GM12873 (cell line): Measurements from ENCODE around the gene CXorf66.

Experiments used
- TF ChIP-seq, protein P1 (sequence below): IDR thresholded peaks from 2 replicates; pipeline ENCODE4 v1.5.1; 2012; ENCODE audit warnings: low read depth, mild to moderate bottlenecking, moderate library complexity, low read length, control low read depth; ENCODE audit not compliant: insufficient read depth; ENCODE audit errors: missing control alignments

The CXorf66 gene

DNA sequence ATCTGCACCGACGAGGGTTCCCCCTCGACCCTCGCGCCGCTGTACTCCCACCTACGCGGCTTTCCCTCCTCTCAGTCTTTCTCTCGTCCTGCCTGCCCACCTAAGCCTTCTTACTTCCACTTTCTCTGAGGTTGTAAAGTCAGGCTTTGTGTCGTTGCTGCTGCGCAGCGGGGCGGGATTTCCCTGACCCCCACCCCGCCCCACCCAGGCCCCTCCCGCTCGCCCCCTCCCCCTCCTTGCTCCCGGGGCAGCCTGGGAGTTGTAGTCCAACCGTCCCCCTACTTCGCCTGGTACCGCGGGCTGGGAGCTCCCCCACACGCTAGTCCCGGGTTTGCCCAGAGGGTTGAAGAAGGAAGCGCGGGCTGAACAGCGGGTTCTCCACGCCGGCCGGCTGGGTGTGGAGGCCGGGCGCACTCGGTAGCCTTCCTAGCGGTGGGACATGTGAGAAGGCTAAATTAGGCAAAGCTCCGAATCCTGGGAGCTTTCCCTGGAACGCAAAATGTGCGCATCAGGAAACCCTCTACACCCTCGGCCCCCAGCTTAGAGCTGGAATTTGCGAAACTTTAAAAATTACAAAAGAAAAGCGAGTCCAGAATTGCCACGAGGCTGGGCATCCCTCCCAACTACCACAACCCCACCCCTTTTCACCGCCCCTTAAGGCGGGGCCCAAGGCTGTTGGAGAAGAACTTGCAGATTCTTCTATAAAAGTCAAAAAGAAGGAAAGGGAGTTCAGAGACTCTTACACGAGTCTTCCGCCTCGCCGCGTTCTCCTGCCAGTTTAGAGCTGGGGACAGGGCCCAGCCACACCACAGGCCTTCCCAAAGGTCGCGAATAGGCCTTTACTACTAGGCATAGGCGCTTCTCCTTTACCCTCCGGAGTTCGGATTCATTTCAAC, 32.2 kb downstream of the CXorf66 start, which contains the start of gene ATP11C:
Gene ATP11C (minus strand): TSS at position 153 of the 896 bp plus-strand sequence. CDS start 1,011 bp downstream, outside the sequence.
- TF ChIP-seq, protein P1, sequence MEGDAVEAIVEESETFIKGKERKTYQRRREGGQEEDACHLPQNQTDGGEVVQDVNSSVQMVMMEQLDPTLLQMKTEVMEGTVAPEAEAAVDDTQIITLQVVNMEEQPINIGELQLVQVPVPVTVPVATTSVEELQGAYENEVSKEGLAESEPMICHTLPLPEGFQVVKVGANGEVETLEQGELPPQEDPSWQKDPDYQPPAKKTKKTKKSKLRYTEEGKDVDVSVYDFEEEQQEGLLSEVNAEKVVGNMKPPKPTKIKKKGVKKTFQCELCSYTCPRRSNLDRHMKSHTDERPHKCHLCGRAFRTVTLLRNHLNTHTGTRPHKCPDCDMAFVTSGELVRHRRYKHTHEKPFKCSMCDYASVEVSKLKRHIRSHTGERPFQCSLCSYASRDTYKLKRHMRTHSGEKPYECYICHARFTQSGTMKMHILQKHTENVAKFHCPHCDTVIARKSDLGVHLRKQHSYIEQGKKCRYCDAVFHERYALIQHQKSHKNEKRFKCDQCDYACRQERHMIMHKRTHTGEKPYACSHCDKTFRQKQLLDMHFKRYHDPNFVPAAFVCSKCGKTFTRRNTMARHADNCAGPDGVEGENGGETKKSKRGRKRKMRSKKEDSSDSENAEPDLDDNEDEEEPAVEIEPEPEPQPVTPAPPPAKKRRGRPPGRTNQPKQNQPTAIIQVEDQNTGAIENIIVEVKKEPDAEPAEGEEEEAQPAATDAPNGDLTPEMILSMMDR = no peak

DNA sequence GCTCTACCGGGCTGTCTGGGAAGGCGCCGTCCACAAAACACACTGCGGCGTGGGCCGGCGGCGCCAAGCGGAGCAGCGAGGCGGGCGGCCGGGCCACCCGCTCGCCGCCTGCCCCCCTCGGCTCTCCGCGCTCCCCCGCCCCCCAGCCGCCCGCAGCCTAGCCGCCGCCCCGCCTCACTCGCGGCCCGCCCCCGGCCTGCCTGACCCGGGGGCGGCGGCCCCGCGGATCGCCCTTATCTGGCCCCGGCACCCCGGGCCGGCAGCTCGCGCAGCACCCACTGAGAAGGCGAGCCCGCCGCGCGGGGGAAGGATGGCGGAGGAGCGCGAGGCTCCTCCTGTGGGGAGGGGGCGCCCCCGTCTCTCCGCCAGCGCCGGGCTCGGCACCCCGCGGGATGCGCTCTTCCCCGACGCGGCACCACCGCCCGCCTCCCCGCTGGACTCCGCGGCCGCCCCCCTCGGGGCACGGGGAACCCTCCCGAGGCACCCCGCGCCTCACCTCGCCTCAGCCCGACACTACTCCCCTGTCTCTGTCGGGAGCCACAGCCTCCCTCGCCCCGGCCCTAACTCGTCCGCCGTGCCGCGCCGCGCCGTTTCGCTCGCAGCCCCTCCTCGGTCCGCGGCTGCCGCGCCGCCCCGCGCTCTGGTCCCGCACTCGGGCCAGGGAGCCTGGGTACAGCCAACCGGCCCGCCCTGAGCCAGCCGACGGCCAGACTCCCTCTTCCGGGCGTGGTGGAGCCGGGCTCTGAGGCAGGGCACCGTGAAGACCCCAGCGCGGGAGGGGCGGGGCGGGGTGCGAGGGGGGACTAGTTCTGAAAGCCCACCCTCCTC, 33.0 kb downstream of the CXorf66 start:
- TF ChIP-seq, protein P1 = no peak

DNA sequence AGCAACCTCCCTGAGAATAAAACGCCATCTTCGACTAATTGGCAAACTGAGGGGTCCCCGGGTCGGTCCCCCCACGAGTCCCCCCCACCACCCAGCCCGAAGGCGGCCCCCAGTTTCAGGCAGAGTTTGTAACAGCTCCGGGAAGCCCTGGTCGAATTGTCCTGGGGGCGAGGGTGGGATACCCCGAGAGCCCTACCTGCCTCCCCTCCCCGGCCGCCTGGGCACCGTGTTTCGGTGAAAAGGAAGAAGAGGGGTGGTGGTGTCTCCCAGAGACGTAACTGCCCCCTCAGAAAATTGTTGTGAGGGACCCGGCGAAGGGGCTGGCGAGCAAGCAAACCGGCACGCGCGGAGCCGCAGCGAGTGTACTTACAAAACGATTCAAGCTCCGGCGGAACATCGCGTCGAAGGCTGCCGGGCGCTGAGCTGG, 33.7 kb downstream of the CXorf66 start:
- TF ChIP-seq, protein P1 = no peak

DNA sequence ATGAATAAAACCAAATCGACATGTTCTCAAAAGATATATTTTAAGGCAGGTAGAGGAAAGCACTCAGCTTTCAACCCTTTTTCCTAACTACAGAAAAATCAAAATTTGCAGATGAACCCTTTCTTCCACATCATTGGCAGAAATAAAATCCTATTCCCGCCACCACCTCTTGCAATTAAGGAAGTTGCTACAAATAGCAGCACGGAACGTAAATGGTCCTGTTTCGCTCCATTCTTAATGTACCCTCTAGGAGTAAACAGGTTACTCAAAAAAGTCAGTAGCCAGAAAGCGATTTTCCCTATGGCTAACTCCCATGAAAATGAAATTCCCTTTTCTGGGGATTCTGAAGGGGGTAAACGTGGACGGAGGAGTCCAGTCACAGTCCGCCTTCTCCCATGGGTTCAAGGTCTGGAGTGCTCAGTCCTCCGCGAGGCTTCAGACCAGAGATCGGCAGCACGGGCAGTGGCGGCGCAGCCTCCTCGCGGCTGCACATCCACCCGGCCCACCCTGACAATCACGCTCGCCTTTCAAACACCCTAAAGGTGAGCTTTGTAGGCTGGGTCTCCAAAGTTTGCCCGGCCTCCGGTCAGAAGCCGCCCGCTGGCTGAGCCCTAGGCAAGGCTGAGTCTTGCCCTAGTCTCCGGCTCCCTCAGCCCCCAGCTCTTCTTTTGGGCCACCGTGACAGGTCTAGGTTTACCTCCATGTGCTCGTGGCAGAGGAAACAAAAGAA, 34.2 kb downstream of the CXorf66 start:
- TF ChIP-seq, protein P1 = no peak

DNA sequence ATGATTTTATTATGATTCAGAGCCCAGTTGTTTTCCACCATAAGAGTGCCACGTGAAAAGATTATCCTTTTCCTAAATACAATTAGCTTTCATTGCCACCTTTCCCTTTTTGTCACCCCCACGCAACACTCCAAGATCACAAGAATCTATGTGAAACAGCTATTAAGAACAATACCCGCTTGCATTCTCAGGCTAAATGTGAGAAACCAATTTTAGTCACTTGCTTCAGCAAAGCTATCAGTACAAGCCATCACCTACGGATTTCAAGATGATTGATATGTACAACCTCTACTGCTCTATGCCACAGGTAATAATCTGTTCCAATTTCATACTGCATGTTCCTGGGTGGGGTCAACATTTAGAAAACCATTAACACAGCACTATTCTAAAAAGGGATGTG, 34.9 kb downstream of the CXorf66 start:
- TF ChIP-seq, protein P1 = no peak

DNA sequence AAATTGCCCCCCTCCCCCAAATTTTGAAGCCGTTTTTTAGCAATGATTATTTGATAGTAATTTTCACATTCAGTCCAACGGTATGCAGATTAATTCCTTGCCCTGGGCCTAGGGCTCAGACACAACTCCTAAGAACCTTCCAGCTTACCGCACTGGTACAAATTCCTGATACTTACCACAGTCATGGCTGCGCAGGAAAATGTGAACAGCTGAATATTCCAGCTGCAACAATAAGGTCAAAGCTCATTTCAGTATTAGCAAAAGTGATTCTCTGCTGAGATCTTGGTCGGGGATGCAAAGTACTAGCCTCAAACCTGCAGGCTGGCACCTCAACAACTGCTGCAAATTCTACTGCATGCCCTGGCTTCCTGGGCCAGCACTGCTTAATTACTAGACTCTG, 35.4 kb downstream of the CXorf66 start:
- TF ChIP-seq, protein P1 = no peak
